Activated CD8-positive, alpha-beta memory T cell treated with anti-CD3 and anti-CD28 coated beads for 24 hours (primary cell): Measurements from ENCODE around the gene SLC35F6.
A peak's percentile ranks its signal among the peaks of the same experiment; 100 is the strongest.

Source experiments
- DNase-seq: peaks from one replicate; pipeline ENCODE4 v3.0.0-alpha.2; 2020

SLC35F6 gene, protein sequence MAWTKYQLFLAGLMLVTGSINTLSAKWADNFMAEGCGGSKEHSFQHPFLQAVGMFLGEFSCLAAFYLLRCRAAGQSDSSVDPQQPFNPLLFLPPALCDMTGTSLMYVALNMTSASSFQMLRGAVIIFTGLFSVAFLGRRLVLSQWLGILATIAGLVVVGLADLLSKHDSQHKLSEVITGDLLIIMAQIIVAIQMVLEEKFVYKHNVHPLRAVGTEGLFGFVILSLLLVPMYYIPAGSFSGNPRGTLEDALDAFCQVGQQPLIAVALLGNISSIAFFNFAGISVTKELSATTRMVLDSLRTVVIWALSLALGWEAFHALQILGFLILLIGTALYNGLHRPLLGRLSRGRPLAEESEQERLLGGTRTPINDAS

DNA sequence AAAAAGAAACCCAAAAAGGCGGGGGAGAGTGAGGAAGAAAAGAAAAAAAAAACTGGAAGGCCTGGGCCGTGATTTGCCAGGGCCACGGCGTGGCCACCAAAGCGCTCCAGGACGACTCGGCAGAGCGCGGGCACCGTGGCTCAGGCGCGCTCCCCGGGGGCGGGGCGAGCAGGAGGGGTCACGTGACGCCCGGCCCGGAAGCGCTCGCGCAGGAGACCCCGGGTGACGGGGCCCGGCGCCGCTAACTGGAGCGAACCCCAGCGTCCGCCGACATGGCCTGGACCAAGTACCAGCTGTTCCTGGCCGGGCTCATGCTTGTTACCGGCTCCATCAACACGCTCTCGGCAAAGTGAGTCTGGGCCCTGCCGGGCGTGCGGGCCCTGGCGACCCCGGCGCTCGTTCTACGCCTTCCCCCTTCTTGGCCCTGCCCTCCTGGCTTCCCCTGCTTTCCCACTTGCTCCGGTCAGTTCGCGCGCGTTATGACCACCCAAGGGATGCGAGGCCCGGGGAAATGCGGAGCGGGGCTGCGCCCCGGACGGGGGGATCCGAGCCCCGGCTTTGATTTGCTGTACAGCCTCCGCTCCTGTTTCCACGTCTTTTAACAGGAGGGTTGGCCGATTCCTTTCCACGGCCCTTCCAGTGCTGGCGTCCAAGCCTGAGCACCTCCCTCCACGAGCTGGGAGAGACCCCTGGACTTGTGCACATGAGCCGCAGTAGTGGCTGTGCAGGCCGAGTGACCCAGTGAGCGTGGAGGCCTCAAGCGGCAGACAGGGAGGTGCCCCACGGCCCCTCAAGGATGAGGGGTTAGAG, at the start of gene SLC35F6:
Gene SLC35F6 (plus strand): TSS at position 207 of the 810 bp plus-strand sequence. CDS start 66 bp downstream, at position 273.
- peak; percentile 91 for DNase-seq

DNA sequence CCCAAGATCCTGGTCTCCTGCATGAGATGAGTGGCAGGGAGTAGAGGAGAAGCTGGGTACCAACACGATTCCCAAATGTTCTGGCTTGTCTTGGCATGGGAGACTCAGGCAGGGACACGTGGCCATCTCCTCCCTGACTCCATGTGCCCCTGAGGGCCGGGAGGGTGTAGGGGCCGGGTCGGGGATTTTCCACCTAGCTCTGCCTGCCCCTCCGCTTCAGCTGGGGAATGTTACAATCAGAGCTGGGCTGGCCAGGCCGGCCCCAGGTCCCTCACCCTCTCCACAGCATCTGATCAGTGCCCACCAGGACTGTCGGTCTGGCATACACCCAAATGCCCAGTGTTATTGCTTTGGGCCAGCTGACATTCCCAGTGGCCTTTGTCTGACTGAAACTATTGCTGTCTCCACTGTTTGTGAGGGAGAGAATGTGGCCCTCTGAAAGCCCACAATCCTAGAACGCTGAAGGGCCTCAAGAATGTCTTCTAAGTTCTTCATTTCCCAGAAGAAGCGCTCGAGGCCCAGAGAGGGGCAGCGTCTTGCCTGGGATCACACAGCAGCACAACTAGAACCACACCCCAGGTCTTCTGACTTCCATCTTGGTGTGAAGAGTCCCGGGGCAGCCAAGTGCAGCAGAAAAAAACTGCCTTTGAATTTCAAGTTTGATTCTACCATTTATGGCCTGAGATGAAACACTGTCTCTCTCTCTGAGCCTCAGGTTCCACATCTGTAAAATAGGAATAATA, 48.4 kb upstream of the SLC35F6 start:
- no peak for DNase-seq

DNA sequence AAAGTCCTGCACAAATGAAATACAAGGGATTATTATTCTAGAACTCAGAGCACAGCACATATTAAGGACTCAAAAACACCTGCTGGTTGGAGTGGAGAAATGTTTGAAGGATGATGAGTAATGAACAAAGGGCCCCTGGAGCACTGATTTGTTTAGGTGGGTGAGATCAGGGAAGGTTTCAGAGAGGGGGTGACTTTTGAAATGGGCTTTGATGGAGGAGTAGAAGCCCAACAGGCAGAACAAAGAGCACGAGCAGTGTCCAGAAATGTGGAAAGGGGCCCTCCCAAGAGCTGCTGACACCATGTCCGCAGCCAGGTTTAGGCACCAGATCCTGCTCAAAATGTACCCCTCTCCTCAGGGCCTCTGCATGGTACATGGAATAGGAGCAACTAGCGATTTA, 47.7 kb upstream of the SLC35F6 start:
- no peak for DNase-seq

DNA sequence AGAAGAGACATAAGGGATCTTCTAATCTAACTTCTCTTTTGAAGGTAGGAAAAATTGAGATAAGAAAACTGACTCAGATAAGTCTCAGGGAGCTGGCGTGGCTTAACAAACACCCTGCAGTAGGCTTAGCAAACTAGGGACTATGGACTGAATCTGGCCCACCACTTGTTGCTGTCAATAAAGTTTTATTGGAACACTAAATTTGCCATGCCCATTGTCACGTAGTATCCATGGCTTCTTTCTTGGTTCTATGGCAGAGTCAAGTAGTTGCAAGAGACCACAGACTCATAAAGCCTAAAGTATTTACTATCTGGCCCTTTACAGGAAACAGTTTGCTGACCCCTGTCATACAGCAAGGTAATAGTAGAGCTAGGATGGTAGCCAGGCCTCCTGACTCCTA, 47.3 kb upstream of the SLC35F6 start:
- no peak for DNase-seq

DNA sequence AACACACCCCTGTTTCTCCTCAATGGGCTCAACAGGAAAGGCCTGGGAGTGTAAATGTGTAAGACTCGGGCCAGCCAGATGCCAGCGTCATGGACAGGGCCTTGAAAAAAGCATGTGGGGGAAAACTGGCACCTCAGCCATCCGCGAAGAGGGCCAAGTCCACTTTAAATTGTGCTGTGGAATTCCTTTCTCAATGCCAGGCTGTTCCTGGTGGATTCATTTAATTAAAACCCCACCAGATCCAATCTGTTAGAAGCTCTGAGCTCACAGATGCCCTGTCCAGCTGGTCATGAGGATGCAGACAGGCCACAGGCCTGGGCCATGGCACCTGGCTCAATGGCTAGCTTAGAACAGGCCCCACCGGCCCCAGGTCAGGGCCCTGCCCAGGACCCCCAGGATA, 46.7 kb upstream of the SLC35F6 start:
- no peak for DNase-seq

DNA sequence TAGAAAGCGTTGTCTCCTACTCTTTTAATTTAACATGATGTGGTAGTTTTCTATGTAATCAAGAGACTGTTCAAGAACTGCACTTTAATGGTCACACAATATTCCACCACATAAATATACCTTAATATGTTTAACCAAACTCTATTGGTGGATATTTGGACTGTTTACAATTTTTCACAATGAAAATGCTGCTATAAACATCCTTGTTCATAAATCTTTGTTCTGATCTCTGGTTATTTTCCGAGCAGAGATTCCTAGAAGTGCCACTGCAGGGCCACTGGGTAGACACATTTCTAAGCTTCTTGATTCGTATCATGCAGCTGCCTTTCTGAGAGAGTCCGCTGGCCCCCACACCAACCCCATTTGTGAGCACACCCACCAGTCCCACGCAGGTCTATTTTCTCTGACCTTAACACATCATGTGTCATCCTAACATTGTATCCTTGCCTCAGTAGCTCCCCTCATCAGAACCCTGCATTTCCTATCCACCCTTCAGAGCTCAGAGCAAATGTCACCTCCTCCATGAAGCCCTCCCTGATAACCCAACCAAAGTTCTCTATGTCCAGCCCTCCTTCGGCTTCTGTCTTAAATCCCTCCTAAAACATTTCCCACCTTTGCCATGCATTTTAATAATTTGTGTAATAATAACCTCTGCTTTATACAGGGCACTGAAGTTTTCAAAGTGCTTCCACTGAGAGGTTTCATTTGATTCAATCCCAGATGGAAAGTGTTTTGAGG, 45.0 kb upstream of the SLC35F6 start:
- DNase-seq: no peak

DNA sequence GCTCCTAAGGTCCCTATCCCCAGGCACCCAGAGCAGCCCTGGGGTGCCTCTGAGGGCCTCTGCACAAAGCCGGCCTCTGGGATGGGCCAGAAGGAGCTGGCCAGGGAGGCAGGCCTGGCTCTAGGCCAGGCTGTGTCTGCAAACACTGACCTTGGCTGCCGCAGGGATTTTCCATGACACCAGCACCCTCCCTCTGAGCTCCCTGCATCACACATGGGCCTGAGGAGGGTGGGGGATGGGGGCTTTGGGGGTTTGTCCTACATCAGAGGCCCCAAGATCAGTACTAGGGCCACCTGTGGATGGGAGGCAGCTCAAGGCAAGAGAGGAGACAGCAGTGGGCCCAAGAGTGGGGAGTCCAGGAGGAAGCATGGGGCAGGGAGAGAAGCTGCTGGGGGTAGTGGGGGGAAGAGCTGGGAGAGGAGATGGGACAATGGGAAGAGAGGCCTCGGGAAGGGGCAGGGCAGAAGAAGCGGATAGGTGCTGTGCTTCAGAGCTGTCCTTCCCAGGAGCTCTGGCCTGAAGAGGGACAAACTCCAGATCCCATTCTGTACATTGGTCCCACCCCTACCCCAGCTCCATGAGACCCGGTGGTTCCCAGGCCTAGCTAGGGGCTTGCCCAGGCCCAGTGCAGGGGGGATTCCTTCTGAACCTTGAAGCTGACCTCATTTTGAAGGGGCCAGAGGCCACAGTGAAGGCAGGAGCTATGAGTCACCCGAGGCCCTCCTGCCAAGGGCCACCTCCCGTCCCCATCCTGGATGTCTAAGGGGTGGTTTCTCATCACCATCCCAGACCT, 43.6 kb upstream of the SLC35F6 start:
- DNase-seq: no peak

DNA sequence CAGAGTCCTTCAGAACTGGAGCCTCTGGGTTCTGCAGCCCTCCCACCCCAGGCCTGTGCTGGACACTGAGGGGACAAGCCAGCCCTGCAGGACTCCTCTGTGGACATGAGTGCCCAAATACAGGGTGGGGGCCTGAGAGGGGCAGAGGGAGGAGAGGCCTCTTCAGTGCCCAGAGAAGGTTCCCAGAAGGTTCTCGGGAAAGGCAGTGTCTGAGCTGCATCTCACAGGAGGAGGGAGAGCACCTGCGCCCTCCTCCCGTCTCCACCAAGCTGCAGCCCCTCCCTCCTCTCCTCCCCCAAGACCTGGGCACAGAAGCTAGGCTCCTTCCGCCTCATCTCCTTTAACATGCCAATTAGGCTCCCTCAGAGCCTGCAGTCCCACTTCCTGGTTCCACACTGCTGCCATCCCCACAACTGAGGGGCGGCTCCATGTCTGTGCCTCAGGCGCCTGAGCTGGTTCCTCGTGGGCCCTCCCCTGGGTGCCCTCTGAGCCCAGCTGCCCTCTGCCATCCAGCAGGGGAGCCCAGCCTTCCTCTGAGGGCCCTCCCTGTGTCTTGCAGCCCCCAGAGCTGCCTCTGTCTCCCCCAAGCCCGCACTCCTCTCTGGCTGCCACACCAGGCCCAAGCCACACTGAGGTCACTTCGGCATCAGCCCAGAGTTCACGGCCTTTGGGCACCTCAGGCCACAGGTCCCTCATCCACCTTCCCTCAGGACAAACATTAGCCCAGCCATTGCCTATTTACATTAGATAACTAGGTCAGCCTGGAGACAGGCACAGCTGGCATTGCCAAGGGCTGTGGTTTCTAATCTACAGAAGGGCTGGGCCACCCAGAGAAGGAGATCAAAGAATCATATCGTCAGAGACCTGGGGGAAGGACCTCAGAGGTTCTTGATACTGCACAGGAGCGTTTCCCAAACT, 42.7 kb upstream of the SLC35F6 start:
- no peak for DNase-seq

DNA sequence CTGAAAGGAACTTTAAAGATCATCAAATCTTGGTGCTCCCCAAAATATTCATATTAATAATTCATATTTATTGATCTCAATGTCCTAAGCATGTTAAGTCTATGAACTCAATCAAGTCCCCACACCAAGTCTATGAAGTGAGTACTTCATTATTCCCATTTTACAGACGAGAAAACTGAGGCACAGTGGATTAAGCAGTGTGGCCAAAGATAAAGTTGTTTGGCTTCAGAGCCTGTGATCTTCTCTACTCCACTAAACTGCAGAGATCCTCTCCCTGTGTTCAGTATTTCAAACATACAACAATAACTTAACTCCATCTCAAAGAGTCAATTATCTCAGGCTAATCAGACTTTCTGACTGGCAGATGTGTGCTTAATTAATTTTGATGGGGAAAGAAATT, 41.8 kb upstream of the SLC35F6 start:
- no peak for DNase-seq

DNA sequence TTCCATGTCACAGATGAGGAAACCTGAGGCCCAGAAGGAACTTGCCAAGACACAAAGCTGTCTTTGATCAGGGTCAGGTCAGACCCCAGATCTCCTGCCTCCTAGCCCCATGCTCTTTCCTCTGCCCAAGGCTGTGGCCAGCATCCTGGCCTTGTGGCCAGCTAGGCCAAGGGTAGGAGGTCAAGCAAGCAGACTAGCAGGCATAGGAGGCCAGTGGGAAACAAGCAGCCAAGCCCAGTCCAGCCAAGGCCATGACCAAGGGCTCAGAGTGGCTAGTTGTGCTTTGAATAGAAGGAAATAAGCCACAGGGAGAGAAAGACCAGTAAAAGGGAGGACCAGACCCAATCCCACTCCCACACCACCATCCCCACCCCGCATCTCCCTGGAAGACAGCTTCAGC, 41.2 kb upstream of the SLC35F6 start:
- DNase-seq: no peak

DNA sequence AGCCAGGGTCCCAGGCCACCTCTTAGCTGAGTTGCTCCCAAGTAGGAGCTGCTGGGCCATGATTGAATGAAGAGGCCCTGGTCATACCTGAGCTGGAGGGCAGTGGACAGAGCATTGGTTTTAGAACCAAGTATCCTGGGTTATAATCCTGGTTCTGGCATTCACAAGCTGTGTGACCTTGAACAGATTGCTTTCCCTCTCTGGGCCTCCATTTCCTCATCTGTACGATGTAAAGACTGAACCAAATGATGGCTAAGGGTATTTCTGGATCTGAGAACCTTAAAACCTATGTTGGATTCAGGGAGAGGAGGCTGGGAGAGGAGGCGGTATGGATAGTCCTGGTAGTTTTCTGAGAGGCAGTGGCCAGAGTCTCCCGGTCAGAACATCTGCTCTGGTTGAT, 40.6 kb upstream of the SLC35F6 start:
- DNase-seq: no peak

DNA sequence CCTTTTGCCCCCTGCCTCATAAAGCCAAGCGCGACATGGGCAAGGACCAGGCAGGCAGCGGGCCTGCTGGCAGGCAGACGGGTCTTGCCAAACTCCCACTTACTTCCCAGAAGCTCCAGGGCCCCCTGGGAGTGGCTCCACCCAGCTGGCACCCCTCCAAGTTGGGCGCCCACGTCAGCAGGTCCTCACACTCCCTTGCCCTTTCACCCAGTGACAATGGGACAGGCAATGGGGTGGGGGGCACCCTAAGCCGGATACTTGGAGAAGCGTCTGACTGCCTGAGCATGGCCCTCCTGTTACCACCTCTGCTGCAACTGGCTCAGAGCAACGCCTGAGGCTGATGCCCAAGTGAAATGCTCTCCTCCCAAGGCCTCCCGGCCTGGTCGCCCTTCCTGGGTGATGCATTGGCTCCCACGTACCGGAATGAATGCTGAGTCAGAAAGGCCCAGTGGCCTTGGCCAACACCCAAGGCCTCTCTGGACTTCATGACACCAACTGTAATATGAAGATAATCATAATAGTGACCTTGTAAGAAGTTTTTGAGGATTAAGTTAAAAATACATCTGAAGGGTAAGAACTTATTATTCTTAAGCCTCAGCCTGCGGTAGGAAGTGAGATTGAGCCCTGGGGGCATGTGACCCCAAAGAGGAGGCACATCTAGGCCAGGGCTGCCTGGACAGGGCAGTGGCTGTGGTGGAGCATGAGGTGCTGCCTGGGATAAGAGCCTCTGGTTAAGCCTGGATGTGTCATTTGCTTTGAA, 39.9 kb upstream of the SLC35F6 start:
- DNase-seq: no peak

DNA sequence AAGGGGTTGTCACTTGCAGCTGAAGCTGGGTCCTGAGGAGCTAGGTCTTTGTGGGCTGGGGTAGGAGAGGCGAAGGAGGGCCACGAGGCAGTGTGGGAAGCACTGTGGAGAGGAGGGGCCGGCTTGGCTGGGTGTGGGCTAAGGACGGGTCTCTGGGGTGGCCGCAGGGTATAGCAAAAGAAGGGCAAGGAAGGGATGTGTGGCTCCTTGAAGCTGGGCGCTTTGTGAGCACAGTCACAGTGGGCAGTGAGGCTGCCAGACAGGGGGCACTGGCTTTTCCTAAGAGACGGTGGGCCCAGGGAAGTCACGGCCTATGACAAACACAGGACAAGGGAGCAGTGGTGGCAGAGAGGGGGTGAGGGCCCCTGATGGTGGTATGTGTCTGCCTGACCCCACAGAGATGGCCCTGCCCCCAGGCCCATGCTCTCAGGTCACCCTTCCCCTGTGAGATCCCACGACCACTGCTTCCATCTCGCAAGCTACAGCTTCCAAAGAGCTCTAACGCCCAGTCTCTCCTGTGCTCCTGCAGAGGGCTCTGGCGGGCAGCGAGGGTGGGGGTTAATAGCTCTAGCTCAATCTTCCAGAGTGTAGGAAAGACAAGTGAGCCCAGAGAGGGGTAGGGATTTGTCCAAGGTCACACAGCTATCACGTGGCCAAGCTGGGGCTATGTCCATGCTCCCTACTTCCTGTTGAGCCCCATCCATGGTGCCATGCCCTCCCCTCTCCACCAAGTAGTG, 39.1 kb upstream of the SLC35F6 start:
- DNase-seq: no peak

DNA sequence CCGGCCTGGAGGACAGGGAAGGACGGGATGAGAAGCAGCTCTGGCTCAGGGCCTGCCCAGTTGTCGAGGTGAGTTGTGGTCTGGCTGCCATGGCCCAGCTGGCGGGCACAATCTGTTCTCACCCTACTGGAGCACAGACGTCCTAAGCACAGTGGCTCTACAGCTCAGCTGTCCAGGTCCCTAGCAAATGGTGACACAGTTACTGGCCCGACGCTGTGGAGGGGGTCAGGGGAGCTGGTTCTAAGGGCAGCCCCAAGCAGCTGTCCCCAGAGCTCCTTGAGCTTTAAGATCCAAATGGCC, 38.6 kb upstream of the SLC35F6 start:
- DNase-seq: no peak

DNA sequence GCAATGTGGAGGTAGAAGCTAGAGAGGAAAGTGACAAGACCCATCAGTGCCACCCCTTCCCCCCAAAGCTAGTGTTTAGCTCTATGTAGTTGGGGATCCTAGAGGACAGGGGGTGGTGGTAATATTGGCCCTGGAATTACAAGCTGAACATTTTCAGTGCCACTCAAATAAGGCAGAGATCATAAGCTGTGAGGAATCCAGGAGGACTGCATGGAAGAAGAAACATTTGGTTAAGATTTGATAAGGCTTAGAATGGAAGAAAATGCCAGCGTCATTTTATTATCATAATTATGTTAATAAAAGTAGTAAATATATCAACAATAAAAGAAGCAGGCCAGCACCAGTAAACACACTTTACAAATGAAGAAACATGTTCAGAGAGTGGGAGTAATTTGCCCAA, 37.9 kb upstream of the SLC35F6 start:
- no peak for DNase-seq

DNA sequence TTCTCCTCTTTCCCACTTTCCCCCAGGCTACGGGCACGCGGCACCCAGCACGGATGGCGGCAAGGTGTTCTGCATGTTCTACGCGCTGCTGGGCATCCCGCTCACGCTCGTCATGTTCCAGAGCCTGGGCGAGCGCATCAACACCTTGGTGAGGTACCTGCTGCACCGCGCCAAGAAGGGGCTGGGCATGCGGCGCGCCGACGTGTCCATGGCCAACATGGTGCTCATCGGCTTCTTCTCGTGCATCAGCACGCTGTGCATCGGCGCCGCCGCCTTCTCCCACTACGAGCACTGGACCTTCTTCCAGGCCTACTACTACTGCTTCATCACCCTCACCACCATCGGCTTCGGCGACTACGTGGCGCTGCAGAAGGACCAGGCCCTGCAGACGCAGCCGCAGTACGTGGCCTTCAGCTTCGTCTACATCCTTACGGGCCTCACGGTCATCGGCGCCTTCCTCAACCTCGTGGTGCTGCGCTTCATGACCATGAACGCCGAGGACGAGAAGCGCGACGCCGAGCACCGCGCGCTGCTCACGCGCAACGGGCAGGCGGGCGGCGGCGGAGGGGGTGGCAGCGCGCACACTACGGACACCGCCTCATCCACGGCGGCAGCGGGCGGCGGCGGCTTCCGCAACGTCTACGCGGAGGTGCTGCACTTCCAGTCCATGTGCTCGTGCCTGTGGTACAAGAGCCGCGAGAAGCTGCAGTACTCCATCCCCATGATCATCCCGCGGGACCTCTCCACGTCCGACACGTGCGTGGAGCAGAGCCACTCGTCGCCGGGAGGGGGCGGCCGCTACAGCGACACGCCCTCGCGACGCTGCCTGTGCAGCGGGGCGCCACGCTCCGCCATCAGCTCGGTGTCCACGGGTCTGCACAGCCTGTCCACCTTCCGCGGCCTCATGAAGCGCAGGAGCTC, 36.2 kb upstream of the SLC35F6 start:
- peak; percentile 60 for DNase-seq

DNA sequence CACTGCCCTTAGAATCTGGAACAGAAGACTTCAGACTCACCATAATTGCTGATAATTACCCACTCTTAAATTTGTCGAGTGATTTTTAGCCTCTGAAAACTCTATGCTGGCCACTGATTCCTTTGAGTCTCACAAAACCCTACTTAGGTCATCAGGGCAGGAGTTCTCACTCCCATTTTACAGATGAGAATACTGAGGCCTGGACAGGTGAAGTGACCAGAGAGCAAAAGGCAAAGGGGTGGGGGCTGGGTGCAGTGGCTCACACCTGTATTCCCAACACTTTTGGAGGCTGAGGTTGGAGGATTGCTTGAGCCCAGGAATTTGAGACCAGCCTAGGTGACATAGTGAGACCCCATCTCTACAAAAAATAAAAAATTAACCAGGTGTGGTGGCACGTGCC, 34.8 kb upstream of the SLC35F6 start:
- no peak for DNase-seq

DNA sequence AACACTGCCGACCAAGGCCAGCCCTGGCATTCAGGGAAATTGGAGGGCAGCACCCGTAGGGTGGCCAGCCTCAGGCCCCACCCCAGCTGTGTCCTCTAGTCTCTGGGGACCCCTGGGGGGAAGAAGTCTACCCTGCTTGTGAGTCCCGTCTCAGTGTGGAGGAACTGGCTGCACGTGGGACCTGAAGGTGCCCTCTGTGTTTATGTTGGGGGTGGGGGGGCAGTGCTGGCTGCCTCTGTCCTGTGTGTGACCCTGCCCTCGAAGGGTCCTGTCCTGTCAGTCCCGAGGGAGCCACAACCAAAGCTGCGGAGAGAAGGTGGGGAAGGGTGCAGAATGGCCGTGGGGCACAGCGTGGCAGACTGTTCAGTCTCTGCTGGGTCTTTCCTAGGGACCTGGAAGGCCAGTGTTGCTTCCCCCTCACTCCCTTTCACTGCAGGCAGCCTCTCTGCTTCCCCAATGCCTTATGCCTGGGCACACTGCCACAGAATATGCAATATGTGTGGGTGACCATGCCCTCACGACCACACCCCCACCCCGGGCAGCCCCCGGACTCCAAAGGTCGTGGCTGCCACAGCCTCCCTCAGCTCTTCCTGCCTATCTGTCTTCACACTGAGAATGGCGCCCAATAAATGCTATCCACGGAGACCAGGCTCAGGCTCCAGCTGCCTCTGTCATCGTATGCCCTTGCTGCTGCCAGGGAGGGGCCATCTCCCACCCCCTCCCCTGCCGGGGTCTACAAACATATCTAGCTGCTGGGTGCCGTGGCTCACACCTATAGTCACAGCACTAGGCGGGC, 33.3 kb upstream of the SLC35F6 start:
- no peak for DNase-seq
